ENCODE data around the gene EHD4.

EHD4 gene

GRCh38 chr15:41885841-41886240 is 86.5 kb downstream of the EHD4 start:
- no peak for DNase-seq
- TF ChIP-seq POLR2A (IDR thresholded peaks at IDR 0.05; ENCODE audit: low read length): no peak
- TF ChIP-seq GATA1 (IDR thresholded peaks at IDR 0.05; ENCODE audit: low read depth, low read length): no peak

GRCh38 chr15:41885321-41885720 is 87.0 kb downstream of the EHD4 start:
- TF ChIP-seq GATA1 (IDR thresholded peaks at IDR 0.05; ENCODE audit: low read depth, low read length): no peak
- TF ChIP-seq POLR2A (IDR thresholded peaks at IDR 0.05; ENCODE audit: low read length): no peak
- no peak for DNase-seq

GRCh38 chr15:41884458-41884857 is 87.9 kb downstream of the EHD4 start:
- DNase-seq: no peak

GRCh38 chr15:41883484-41883825 is 88.9 kb downstream of the EHD4 start:
- TF ChIP-seq GATA1 (IDR thresholded peaks at IDR 0.05; ENCODE audit: low read depth, low read length): no peak
- no peak for TF ChIP-seq POLR2A (IDR thresholded peaks at IDR 0.05; ENCODE audit: low read length)
- DNase-seq: no peak

More at GRCh38 chr15:41884458-41884857, 87.9 kb downstream of the EHD4 start:
- no peak for TF ChIP-seq GATA1 (IDR thresholded peaks at IDR 0.05; ENCODE audit: low read depth, low read length)
- TF ChIP-seq POLR2A (IDR thresholded peaks at IDR 0.05; ENCODE audit: low read length): no peak

GRCh38 chr15:41882689-41883483 is 89.5 kb downstream of the EHD4 start:
- no peak for DNase-seq
- no peak for TF ChIP-seq POLR2A (IDR thresholded peaks at IDR 0.05; ENCODE audit: low read length)

- no peak for DNase-seq
- TF ChIP-seq POLR2A (IDR thresholded peaks at IDR 0.05; ENCODE audit: low read length): no peak
- no peak for TF ChIP-seq GATA1 (IDR thresholded peaks at IDR 0.05; ENCODE audit: low read depth, low read length)
Observed at GRCh38 chr15:41881920-41882688, 90.3 kb downstream of the EHD4 start.

- DNase-seq: no peak
- TF ChIP-seq POLR2A (IDR thresholded peaks at IDR 0.05; ENCODE audit: low read length) (no peak), GATA1 (IDR thresholded peaks at IDR 0.05; ENCODE audit: low read depth, low read length) (no peak)
Observed at GRCh38 chr15:41881550-41881919, 90.8 kb downstream of the EHD4 start.

- TF ChIP-seq POLR2A (IDR thresholded peaks at IDR 0.05; ENCODE audit: low read length) (no peak), GATA1 (IDR thresholded peaks at IDR 0.05; ENCODE audit: low read depth, low read length) (no peak)
- DNase-seq: no peak
Observed at GRCh38 chr15:41881086-41881485, 91.3 kb downstream of the EHD4 start.

- DNase-seq: no peak
- TF ChIP-seq POLR2A (IDR thresholded peaks at IDR 0.05; ENCODE audit: low read length): no peak
- no peak for TF ChIP-seq GATA1 (IDR thresholded peaks at IDR 0.05; ENCODE audit: low read depth, low read length)
Observed at GRCh38 chr15:41880156-41880877, 92.0 kb downstream of the EHD4 start.

GRCh38 chr15:41879321-41879845 is 93.0 kb downstream of the EHD4 start:
- no peak for TF ChIP-seq GATA1 (IDR thresholded peaks at IDR 0.05; ENCODE audit: low read depth, low read length)
- no peak for TF ChIP-seq POLR2A (IDR thresholded peaks at IDR 0.05; ENCODE audit: low read length)
- DNase-seq: no peak

GRCh38 chr15:41878355-41878699 is 94.0 kb downstream of the EHD4 start:
- no peak for DNase-seq
- TF ChIP-seq GATA1 (IDR thresholded peaks at IDR 0.05; ENCODE audit: low read depth, low read length): no peak
- no peak for TF ChIP-seq POLR2A (IDR thresholded peaks at IDR 0.05; ENCODE audit: low read length)

GRCh38 chr15:41877631-41878354 is 94.6 kb downstream of the EHD4 start:
- TF ChIP-seq GATA1 (IDR thresholded peaks at IDR 0.05; ENCODE audit: low read depth, low read length): no peak
- TF ChIP-seq POLR2A (IDR thresholded peaks at IDR 0.05; ENCODE audit: low read length): no peak
- DNase-seq: no peak

- no peak for TF ChIP-seq POLR2A (IDR thresholded peaks at IDR 0.05; ENCODE audit: low read length)
- TF ChIP-seq GATA1 (IDR thresholded peaks at IDR 0.05; ENCODE audit: low read depth, low read length): no peak
- DNase-seq: no peak
Observed at GRCh38 chr15:41876689-41877088, 95.7 kb downstream of the EHD4 start.

Data from erythroblast (primary cell).